ACHN (cell line): ENCODE results near the gene FAM50A.

Experiments used
- DNase-seq: peaks from one replicate; pipeline ENCODE4 v3.0.0-alpha.2; 2015
- in situ Hi-C: cut with HindIII; loops from 2 replicates; pipeline ENCODE4 v1.10.0; 2017; ENCODE audit warnings: low sequenced_read_pairs, low pct_ligation_motif_present, low pct_unique_long_range_greater_than_20kb

FAM50A gene

DNA sequence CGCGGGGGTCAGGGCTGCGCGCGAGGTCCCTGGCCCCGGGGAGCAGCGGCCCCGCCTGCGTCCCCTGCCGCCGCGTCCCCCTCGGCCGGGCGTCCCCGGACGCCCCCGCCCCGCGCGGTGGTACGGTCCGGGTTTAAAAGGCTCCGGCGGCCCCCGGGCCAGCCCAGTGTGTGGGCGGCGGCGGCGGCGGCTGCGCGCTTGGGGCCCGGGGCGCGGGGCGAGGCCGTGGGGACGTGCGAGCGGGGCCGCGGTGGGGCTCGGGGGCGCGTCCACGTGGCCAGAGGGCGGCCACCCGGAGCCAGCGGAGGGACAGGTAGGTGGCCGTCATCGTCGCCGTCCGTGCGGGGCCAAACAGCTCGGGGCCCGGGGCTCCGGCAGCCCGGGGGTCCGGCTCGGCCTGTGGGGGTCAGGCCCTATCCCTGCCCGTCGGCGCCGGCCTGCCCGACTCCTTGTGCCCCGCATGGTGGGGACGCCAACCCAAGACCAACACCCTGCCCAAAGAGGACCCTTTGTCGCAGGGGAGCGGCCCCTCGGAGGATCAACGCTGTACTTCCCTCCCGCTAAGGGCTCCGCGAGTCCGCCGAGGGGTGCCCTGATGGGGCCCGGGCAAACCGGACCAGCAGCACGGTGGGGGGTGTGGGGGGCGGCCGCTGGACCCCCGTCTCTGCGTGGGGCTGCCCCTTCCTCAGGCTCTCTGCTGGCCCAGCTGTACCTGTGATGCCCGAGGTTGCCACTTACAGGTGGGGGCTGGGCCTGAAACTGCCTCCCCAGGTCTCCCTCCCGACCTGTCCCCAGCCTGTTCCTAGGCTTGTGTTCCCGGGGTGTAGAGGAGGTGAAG is 14.4 kb downstream of the FAM50A start, which contains the start of gene PLXNA3:
Gene PLXNA3, plus strand, starts transcription at position 166 of the 838 bp plus-strand sequence. CDS start 1,903 bp downstream, outside the sequence.
- DNase-seq = peak; percentile 21
- in situ Hi-C loops = no loop called here

DNA sequence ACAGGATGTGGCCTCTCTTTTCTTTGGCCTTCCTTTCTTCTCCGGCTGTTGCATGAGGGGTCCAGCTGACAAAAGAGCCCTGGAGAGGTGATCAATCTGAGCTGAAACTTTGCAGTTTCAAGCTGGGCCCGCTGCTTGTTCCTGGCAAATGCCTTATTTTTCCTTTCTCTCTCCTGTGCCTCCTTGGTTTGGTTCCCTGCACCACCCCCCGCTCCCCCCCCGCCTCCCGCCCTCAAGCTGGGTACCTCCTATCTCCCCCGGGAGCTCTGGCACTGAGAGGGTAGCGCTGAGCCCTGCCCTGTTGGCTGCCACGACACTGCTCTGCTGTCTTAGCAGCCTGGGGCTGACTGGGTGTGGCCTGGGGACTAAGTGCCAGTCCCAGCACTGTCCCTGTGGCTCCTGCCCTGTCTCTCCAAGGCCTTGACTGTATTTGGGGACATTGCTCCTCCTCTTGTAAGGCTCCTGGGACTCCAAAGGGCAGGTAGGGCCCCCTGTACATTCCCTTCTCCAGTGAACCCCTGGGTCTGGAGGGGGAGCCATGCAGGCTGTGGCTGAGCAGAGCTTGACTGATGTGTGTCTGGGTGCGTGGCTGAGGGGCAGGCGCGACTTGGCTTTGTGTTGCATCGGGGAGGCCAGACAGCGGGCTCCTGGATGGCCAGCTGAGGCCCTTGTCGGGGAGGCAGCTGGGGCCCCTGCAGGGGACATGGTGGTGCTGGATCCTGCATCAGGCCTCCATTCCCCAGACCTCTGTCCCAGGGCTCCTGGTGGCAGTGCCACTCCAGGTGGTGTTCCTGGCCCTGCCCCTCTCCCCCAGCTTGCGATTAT is 15.2 kb downstream of the FAM50A start:
- no peak for DNase-seq
- in situ Hi-C loops = no loop called here

DNA sequence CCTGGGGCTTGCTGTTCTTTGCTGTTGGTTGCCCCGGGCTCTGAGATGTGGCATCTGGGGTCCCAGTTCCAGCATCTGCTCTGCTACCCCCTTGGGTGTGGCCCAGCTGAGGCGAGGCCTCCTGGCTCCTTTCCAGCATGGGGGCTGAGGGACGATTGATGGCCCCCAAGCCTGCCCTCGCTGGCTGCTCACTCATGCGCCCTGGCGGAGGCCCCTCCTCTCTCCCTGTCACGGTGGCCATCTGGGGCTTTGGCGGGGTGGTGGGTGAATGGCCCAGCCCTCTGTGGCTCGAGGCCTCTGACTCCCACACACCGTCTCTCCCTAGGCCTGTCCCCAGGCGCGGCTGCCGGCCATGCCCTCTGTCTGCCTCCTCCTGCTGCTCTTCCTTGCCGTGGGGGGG is 15.9 kb downstream of the FAM50A start:
- in situ Hi-C loops = no loop called here
- DNase-seq = no peak

DNA sequence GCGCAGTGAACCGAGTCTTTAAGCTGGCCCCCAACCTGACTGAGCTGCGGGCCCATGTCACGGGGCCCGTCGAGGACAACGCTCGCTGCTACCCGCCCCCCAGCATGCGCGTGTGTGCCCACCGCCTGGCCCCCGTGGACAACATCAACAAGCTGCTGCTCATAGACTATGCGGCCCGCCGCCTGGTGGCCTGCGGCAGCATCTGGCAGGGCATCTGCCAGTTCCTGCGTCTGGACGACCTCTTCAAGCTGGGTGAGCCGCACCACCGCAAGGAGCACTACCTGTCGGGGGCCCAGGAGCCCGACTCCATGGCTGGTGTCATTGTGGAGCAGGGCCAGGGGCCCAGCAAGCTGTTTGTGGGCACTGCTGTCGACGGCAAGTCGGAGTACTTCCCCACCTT is 16.4 kb downstream of the FAM50A start:
- in situ Hi-C loops = no loop called here
- no peak for DNase-seq

DNA sequence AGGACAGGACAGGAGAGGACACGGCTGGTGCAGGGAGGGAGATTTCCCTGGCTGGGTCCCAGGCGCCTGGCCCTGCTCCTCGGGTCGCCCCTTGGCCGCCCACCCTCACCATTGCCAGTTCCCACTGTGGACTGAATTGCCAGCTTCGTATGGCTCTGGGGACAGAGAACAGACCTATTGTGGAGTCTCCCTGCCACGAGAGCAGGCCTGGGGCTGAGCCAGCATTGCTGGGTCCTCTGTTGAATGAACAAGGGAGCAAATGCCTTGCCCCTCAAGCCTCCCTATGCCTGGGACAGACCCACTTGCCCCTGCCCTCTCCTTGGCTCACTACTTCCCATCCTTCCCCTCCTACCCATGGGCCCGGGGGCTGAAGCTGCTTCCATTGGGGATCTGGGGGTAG is 18.5 kb downstream of the FAM50A start:
- no peak for DNase-seq
- in situ Hi-C loops = no loop called here

DNA sequence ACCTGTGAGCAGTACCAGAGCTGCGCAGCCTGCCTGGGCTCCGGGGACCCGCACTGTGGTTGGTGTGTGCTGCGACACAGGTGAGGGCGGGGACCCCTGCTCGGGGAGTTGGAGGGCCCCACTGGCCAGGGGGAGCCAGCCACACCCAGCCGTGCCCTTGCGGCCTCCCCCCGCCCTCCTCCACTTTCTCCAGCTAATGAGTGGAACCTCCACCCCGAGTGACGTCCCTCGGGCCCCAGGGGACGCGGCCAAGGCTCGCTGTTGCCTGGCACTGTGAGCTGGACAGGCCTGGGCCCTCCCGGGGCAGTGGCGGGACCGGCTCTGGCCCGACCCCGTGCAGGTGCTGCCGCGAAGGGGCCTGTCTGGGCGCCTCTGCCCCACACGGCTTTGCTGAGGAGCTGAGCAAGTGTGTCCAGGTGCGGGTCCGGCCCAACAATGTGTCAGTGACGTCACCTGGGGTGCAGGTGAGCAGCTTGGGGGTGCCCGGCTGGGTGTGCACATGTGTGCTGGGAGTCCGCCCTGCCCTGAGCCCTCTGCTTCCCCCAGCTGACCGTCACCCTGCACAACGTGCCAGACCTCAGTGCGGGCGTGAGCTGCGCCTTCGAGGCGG is 19.8 kb downstream of the FAM50A start:
- DNase-seq = no peak
- in situ Hi-C loops = no loop called here

DNA sequence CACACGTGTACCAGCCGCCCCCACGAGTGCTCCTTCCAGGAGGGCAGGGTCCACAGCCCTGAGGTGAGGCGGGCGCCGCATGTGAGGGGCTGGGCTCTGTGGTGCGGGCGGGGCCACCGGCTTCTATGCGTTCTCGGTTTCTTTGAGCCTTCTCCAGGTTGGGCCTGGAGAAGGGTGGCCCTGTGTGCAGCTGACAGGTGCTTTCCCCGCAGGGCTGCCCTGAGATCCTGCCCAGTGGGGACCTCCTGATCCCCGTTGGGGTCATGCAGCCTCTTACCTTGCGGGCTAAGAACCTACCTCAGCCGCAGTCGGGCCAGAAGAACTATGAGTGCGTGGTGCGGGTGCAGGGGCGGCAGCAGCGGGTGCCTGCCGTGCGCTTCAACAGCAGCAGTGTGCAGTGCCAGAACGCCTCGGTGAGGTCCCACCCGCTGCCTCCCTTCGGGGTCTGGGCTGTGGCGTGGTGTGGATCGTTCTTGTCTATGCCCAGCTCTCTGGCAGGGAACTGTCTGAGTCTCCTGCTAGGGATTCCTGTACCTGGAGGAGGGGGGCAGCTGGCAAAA is 20.9 kb downstream of the FAM50A start:
- DNase-seq = no peak
- in situ Hi-C loops = no loop called here

DNA sequence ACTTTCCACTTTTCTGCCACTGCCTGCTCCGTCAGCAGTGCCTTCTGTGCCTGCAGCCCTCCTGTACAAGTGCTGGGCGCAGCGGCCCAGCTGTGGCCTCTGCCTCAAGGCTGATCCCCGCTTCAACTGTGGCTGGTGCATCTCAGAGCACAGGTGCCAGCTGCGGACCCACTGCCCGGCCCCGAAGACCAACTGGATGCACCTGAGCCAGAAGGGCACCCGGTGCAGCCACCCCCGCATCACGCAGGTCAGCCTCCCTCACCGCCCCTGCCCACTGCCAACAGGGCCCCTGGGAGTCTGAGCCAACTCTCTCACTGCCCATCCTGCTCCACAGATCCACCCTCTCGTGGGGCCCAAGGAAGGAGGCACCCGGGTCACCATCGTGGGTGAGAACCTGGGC is 21.7 kb downstream of the FAM50A start:
- no peak for DNase-seq
- in situ Hi-C loops = no loop called here

DNA sequence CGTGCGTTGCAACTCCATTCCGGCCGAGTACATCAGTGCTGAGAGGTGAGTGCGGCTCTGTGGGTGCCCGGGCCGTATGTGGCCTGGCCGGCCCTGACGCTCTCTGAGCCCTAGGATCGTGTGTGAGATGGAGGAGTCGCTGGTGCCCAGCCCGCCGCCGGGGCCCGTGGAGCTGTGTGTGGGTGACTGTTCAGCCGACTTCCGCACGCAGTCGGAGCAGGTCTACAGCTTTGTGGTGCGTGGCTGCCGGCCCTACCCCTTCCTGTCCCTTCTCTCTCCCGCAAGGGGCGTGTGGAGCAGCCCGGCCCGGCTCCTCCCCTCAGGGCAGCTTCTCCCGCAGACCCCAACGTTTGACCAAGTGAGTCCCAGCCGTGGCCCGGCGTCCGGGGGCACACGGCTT is 22.1 kb downstream of the FAM50A start:
- no peak for DNase-seq
- in situ Hi-C loops = no loop called here

DNA sequence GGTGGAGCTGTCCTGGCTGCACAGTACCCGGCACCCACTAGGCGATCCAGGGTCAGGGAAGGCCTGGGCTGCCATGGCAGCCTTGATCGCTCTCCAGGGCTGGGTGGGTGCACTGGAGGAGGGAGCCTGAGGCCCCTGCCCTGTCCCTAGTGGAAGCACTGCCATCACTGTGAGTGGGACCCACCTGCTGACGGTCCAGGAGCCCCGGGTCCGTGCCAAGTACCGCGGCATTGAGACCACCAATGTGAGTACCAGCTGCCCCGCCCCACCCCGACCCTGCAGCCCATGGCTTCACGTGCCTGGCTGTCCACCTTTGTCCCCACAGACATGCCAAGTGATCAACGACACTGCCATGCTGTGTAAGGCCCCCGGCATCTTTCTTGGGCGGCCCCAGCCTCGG is 23.0 kb downstream of the FAM50A start:
- in situ Hi-C loops = no loop called here
- no peak for DNase-seq

DNA sequence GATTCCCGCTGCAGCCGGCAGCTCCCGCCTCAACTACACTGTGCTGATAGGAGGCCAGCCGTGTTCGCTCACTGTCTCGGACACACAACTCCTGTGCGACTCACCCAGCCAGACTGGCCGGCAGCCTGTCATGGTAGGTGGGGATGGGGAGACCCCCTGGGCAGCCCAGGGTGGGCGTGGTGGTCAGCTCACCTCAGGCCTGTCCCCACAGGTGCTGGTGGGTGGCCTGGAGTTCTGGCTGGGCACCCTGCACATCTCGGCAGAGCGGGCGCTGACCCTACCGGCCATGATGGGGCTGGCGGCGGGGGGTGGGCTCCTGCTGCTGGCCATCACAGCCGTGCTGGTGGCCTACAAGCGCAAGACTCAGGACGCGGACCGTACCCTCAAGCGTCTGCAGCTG is 23.6 kb downstream of the FAM50A start:
- in situ Hi-C loops = no loop called here
- DNase-seq = no peak

DNA sequence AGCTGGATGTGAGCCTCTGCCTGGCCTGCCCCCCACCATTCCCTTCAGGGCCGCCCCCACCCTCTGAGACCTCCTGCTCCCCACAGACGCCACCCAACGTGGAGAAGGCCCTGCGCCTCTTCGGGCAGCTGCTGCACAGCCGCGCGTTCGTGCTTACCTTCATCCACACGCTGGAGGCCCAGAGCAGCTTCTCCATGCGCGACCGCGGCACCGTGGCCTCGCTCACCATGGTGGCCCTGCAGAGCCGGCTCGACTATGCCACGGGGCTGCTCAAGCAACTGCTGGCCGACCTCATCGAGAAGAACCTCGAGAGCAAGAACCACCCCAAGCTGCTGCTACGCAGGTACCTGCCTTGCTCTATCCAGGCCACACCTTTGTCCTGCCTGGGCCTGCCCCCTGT is 24.3 kb downstream of the FAM50A start:
- no peak for DNase-seq
- in situ Hi-C loops = no loop called here

DNA sequence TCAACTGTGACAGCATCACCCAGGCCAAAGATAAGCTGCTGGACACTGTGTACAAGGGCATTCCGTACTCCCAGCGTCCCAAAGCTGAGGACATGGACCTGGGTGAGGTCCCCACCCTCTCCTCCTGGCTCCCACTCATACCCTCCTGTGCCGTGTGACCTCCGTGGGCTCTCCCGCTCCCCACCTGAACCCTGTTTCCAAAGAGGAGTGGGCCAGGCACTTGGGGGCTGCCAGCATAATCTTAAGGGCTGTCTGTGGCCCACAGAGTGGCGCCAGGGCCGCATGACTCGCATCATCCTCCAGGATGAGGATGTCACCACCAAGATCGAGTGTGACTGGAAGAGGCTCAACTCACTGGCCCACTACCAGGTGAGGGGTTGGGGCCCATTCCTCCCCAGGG is 25.2 kb downstream of the FAM50A start:
- in situ Hi-C loops = no loop called here
- no peak for DNase-seq

DNA sequence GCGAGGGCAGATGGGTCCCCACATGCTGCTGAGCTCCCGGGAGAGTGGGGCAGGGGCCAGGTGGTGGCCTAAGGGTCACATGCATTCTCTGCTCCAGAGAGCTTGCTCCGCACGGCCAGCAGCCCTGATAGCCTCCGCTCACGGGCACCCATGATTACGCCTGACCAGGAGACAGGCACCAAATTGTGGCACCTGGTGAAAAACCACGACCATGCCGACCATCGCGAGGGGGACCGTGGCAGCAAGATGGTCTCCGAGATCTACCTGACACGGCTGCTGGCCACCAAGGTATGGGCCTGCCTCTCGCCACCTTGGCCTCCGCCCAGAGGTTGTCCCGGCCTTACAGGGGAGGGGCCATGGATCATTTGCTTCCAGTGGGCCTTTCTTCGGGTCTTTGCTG is 25.9 kb downstream of the FAM50A start:
- DNase-seq = no peak
- in situ Hi-C loops = no loop called here

DNA sequence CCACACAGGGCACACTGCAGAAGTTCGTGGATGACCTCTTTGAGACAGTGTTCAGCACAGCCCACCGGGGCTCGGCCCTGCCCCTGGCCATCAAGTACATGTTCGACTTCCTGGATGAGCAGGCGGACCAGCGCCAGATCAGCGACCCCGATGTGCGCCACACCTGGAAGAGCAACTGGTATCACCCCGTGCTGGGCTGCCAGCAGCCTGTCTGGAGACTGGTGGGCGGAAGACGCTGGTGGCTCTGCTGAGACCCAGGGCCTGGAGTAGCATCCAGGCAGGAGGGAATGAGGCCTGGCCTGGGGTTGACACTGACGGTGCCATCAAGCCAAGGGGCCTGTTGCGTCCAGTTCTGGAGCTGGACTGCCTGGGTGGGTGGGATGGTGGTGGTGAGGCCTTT is 26.5 kb downstream of the FAM50A start:
- DNase-seq = no peak
- in situ Hi-C loops = no loop called here

DNA sequence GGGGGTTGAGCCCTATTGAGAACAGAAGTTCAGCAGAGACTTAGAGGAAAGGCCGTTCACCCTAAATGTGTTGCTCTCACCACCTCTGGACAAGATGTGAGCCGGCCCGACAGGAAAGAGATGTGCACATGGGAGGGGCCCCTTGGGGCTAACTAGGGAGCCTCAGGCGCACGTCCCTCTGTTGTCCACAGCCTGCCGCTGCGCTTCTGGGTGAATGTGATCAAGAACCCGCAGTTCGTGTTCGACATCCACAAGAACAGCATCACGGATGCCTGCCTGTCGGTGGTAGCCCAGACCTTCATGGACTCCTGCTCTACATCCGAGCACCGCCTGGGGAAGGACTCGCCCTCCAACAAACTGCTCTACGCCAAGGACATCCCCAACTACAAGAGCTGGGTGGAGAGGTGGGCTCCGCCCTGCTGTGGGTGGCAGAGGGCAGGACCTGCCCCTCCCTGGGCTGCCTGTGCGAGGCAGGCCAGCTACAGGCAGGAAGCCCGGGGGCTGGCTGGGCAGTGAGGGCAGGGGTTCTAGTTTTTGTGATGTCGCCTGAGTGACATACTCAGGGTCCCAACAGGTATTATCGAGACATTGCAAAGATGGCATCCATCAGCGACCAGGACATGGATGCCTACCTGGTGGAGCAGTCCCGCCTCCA is 27.1 kb downstream of the FAM50A start:
- in situ Hi-C loops = no loop called here
- DNase-seq = no peak

DNA sequence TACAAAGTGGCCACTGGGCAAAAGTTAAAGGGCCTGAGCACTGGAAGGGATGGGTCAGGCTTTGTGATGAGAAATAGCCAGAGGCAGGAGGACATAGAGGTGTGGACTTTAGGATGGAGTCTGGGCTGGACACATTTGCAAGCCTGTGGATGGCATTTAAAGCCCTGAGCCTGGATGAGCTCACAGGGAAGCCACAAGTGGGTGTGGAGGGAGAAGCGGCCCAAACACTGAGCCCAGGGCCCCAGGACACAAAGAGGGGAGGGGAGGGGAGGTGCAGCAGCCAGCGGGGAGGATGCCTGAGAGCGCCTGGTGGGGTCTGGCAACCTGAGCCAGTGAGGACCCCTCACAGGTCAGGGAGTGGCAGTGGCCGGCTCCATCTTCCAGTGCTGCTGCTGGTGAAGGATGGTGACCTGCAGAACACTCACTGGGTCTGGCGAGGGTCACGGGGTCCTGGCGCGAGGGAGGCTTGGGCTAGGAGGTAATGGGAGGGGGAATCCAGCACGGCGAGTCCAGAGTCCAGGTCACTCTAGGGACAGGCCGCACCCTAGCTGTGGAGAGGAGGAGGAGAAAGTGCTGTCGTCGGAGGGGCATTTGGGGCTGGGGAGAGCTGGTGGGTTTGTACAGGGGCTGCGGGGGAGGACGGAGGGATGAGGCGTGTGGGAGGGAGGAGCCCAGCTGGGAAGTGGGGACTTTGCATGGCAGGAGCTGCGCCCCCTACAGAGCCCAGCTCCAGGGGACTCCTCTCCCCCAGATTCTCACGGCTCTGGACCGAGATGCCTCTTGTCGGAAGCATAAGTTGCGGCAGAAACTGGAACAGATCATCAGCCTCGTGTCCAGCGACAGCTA is 28.1 kb downstream of the FAM50A start:
- no peak for DNase-seq
- in situ Hi-C loops = no loop called here
